ENCODE measurements around the gene CABS1. TPM values are rescaled to one million over a fixed set of nuclear protein-coding genes. Genes with fewer than 3 reads are reported as not detected.

CABS1 gene
- not detected for total RNA-seq

DNA sequence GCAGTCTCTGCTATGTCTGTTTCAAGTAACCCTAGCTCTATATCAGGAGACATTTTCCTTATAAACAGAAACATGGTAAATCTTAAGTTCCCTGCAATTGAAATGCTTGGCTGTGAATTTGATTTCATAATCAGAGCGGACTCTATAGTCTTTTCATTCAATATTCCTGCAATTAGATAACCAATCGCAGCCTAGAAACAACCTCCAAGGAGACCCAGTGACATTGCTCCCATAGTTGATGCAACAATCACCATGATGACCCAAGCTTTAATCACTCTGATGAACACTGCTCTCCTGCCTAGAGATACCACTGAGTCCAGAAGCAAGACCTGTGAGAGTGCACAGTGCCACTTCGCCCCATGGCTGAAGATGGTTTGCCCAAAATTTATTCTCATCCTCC is at the start of gene CABS1:
CABS1 (plus strand) TSS at position 301 of the 400 bp plus-strand sequence; CDS start at position 360, 59 bp downstream.
- Mint-ChIP-seq H3K4me3 (no peak within 1 kb of the TSS), H3K9me3 (no peaks in the 10 kb centered on the region), H3K27me3 (no peaks in the 10 kb centered on the region), H3K4me1 (no peaks in the 10 kb centered on the region), H3K27ac (no peak within 1 kb of the TSS), H3K36me3 (no peaks in the 10 kb centered on the region)
- ATAC-seq (ENCODE audit: low read depth): no peak
- POLR2A ChIA-PET: no interaction called here
- no peak for DNase-seq

- DNase-seq (no peak), ATAC-seq (ENCODE audit: low read depth) (no peak)
- Mint-ChIP-seq H3K27ac (no peak overlapping the region), H3K4me3 (no peak overlapping the region), H3K9me3 (no peaks in the 10 kb centered on the region), H3K36me3 (no peaks in the 10 kb centered on the region), H3K27me3 (no peaks in the 10 kb centered on the region), H3K4me1 (no peaks in the 10 kb centered on the region)
- POLR2A ChIA-PET: no interaction called here
Observed at GRCh38 chr4:70288651-70289050, 46.1 kb upstream of the CABS1 start.

GRCh38 chr4:70291341-70291740 is 43.4 kb upstream of the CABS1 start:
- H3K27me3 Mint-ChIP-seq: no peaks in the 10 kb centered on the region
- no peak overlapping the region for H3K27ac Mint-ChIP-seq
- no peaks in the 10 kb centered on the region for H3K9me3 Mint-ChIP-seq
- H3K36me3 Mint-ChIP-seq: no peaks in the 10 kb centered on the region
- POLR2A ChIA-PET: no interaction called here
- no peak for DNase-seq
- no peak overlapping the region for H3K4me3 Mint-ChIP-seq
- no peaks in the 10 kb centered on the region for H3K4me1 Mint-ChIP-seq
- ATAC-seq (ENCODE audit: low read depth): no peak

DNA sequence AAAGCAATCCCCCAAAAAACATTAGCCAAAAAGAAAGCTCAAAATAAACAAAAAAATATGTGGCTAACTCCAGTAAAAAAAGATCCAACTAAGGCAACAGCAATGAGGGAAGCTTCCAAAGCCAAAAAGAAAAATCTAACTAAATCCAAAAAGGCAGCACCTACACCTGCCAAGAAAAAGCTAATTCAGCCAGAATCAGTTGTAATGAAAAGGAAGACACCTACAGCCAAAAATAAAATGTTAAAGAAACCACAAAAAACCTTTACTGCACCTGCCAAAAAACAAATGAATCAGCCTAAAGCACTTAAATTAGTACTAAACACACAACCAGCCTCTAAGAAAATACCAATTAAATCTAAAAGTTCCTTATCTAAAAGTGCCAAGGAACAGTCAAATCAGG is 37.2 kb upstream of the CABS1 start:
- Mint-ChIP-seq H3K4me1 (no peaks in the 10 kb centered on the region), H3K27me3 (no peaks in the 10 kb centered on the region), H3K27ac (no peak overlapping the region), H3K9me3 (no peaks in the 10 kb centered on the region), H3K36me3 (no peaks in the 10 kb centered on the region), H3K4me3 (no peak overlapping the region)
- POLR2A ChIA-PET: no interaction called here
- no peak for ATAC-seq (ENCODE audit: low read depth)
- DNase-seq: no peak

DNA sequence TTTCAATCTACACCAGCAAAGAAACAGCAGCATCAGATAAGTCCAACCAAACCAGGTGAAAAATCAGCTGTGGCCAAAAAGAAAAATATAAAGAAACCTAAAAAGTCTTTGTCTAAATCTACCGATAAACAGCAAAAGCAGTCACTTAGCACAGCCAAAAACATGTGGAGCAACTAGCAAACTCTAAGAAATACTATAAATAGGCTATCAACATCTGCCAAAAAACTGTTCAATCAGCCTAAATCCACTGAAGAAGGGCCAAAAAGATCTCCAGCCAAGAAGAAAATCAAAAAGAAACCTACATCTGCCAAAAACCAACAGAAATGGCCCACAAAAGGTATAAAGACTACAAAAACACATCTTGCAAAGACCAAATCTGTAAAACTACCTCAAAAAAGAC is 36.7 kb upstream of the CABS1 start:
- Mint-ChIP-seq H3K4me3 (no peak overlapping the region), H3K9me3 (no peaks in the 10 kb centered on the region), H3K36me3 (no peaks in the 10 kb centered on the region), H3K4me1 (no peaks in the 10 kb centered on the region), H3K27ac (no peak overlapping the region), H3K27me3 (no peaks in the 10 kb centered on the region)
- POLR2A ChIA-PET: no interaction called here
- ATAC-seq (ENCODE audit: low read depth) (no peak), DNase-seq (no peak)

- DNase-seq (no peak), ATAC-seq (ENCODE audit: low read depth) (no peak)
- no peaks in the 10 kb centered on the region for H3K9me3 Mint-ChIP-seq
- POLR2A ChIA-PET: no interaction called here
- no peaks in the 10 kb centered on the region for H3K27me3 Mint-ChIP-seq
- no peak overlapping the region for H3K27ac Mint-ChIP-seq
- no peaks in the 10 kb centered on the region for H3K36me3 Mint-ChIP-seq
- no peak overlapping the region for H3K4me3 Mint-ChIP-seq
- no peaks in the 10 kb centered on the region for H3K4me1 Mint-ChIP-seq
Observed at GRCh38 chr4:70299643-70300042, 35.1 kb upstream of the CABS1 start.

- Mint-ChIP-seq H3K9me3 (no peaks in the 10 kb centered on the region), H3K27me3 (no peaks in the 10 kb centered on the region), H3K27ac (no peak overlapping the region), H3K36me3 (no peaks in the 10 kb centered on the region), H3K4me3 (no peak overlapping the region), H3K4me1 (no peaks in the 10 kb centered on the region)
- DNase-seq: no peak
- no peak for ATAC-seq (ENCODE audit: low read depth)
- POLR2A ChIA-PET: no interaction called here
Observed at GRCh38 chr4:70300215-70300614, 34.6 kb upstream of the CABS1 start.

GRCh38 chr4:70303090-70303489 is 31.7 kb upstream of the CABS1 start:
- Mint-ChIP-seq H3K27ac (no peak overlapping the region), H3K27me3 (no peaks in the 10 kb centered on the region), H3K4me1 (no peaks in the 10 kb centered on the region), H3K9me3 (peaks cover 1% of the 10 kb centered on the region), H3K4me3 (no peak overlapping the region), H3K36me3 (no peaks in the 10 kb centered on the region)
- ATAC-seq (ENCODE audit: low read depth): no peak
- DNase-seq: no peak
- POLR2A ChIA-PET: no interaction called here

DNA sequence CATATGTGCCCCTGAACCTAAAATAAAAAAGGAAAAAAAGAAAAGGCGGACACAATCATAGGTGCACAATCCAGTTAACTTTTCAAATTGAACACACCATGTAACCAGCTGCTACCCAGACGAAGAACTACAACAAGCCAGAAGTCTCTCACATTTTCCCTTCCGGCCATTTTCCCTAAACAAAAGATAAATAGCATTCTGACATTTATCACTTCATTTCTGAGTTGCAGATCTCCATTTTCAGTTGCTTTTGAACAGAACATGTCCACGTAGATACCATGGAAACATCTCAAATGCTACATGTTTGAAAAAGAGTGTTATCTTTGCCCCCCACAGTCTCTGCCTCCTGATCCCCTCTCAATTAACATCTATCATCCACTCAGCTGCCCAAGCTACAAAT is 29.2 kb upstream of the CABS1 start:
- Mint-ChIP-seq H3K36me3 (no peaks in the 10 kb centered on the region), H3K4me3 (no peak overlapping the region), H3K9me3 (peaks cover 1% of the 10 kb centered on the region), H3K27me3 (no peaks in the 10 kb centered on the region), H3K4me1 (no peaks in the 10 kb centered on the region), H3K27ac (no peak overlapping the region)
- no peak for ATAC-seq (ENCODE audit: low read depth)
- no peak for DNase-seq
- POLR2A ChIA-PET: no interaction called here

GRCh38 chr4:70306076-70306475 is 28.7 kb upstream of the CABS1 start:
- POLR2A ChIA-PET: no interaction called here
- Mint-ChIP-seq H3K27me3 (no peaks in the 10 kb centered on the region), H3K9me3 (peaks cover 1% of the 10 kb centered on the region), H3K4me3 (no peak overlapping the region), H3K4me1 (no peaks in the 10 kb centered on the region), H3K27ac (no peak overlapping the region), H3K36me3 (no peaks in the 10 kb centered on the region)
- ATAC-seq (ENCODE audit: low read depth): no peak
- DNase-seq: no peak

DNA sequence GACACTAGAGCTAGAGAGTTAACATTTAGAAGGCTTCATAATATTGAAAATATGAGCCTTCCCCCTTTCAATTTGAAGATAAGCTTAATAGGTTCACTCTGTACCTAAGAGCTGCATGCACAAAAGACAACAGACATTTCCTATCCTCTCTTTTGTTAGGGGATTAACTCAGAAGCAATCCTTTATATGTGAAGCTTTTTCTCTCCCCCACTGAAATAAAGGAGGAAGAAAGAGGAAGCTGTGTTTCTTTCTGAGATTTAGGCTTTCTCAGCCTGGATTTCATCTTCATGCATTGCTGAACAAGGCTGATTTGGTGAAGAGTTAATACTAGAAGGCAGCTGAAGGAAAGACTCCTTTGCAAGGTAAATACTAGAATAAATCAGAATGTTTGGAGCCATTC is 21.0 kb upstream of the CABS1 start:
- H3K4me3 Mint-ChIP-seq: no peak overlapping the region
- H3K9me3 Mint-ChIP-seq: no peaks in the 10 kb centered on the region
- ATAC-seq (ENCODE audit: low read depth) (no peak), DNase-seq (no peak)
- H3K27me3 Mint-ChIP-seq: no peaks in the 10 kb centered on the region
- no peak overlapping the region for H3K27ac Mint-ChIP-seq
- H3K36me3 Mint-ChIP-seq: no peaks in the 10 kb centered on the region
- POLR2A ChIA-PET: no interaction called here
- no peaks in the 10 kb centered on the region for H3K4me1 Mint-ChIP-seq

- DNase-seq: no peak
- Mint-ChIP-seq H3K27ac (no peak overlapping the region), H3K4me1 (no peaks in the 10 kb centered on the region), H3K27me3 (no peaks in the 10 kb centered on the region), H3K9me3 (no peaks in the 10 kb centered on the region), H3K4me3 (no peak overlapping the region), H3K36me3 (no peaks in the 10 kb centered on the region)
- POLR2A ChIA-PET: no interaction called here
- no peak for ATAC-seq (ENCODE audit: low read depth)
Observed at GRCh38 chr4:70315928-70316327, 18.9 kb upstream of the CABS1 start.

DNA sequence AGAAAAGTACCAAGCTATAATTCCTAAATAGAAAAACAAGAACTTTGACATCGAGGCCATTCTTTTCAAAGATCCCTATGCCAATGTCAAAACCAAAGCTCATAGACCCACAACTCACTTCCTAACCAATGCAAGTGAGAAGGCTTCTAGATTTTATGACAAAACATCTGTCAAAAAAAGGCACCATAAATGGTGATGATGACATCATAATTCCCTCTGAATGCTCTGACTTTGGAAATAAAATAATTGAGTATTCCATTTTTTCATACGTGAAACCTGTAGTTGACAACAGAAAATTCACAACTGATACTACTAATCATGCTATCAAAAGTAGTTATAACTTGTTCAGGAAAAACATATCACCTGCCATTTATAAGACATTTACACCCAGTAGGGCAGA is 8.7 kb upstream of the CABS1 start:
- POLR2A ChIA-PET: no interaction called here
- Mint-ChIP-seq H3K27ac (no peak overlapping the region), H3K4me3 (no peak overlapping the region), H3K27me3 (no peaks in the 10 kb centered on the region), H3K4me1 (no peaks in the 10 kb centered on the region), H3K9me3 (no peaks in the 10 kb centered on the region), H3K36me3 (no peaks in the 10 kb centered on the region)
- no peak for DNase-seq
- ATAC-seq (ENCODE audit: low read depth): no peak

- POLR2A ChIA-PET: no interaction called here
- no peaks in the 10 kb centered on the region for H3K27me3 Mint-ChIP-seq
- ATAC-seq (ENCODE audit: low read depth) (no peak), DNase-seq (no peak)
- H3K27ac Mint-ChIP-seq: no peak overlapping the region
- no peaks in the 10 kb centered on the region for H3K9me3 Mint-ChIP-seq
- H3K4me1 Mint-ChIP-seq: no peaks in the 10 kb centered on the region
- no peak overlapping the region for H3K4me3 Mint-ChIP-seq
- H3K36me3 Mint-ChIP-seq: no peaks in the 10 kb centered on the region
Observed at GRCh38 chr4:70336043-70336442, 1.3 kb downstream of the CABS1 start.

DNA sequence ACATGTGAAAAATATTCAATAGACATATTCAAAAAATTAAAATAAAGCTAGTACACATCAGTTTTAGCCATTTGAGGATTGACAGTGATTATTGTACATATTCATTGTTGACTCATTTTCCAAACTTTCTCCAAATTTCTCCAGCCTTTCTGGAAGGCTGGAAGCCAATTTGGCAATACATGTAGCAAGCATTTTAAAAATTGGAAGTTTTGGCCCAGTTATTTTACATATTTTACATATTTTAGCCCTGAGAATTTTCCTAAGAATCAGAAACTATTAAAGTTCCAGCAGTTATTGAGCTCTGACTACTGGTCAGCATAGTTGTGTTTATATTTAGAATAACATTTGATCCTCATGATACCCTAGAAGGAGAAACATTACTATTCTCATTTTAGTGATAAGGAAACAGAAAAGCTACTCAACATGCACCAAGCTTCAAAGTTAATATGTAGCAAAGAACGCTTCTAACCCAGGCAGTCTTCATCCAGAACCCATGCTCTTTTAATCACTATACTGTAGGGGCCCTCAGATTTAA is 3.2 kb downstream of the CABS1 start:
- POLR2A ChIA-PET: no interaction called here
- Mint-ChIP-seq H3K27ac (no peak overlapping the region), H3K4me3 (no peak overlapping the region), H3K9me3 (no peaks in the 10 kb centered on the region), H3K4me1 (no peaks in the 10 kb centered on the region), H3K36me3 (no peaks in the 10 kb centered on the region), H3K27me3 (no peaks in the 10 kb centered on the region)
- no peak for ATAC-seq (ENCODE audit: low read depth)
- DNase-seq: no peak
